NCI-H345 treated with DMSO at 0.1 percent for 48 hours (cell line): ENCODE data around the gene CAMK1D.
"Not testable (repeated sequence)": the region's sequence is repeated elsewhere in the genome, so short reads cannot be mapped to it uniquely, and the experiment has no call there.

ENCODE experiments used
- DNase-seq: peaks from one replicate; lab custom pipeline; 2025; ENCODE audit not compliant: unreplicated experiment; lab: John Stamatoyannopoulos, UW

The CAMK1D gene

DNA sequence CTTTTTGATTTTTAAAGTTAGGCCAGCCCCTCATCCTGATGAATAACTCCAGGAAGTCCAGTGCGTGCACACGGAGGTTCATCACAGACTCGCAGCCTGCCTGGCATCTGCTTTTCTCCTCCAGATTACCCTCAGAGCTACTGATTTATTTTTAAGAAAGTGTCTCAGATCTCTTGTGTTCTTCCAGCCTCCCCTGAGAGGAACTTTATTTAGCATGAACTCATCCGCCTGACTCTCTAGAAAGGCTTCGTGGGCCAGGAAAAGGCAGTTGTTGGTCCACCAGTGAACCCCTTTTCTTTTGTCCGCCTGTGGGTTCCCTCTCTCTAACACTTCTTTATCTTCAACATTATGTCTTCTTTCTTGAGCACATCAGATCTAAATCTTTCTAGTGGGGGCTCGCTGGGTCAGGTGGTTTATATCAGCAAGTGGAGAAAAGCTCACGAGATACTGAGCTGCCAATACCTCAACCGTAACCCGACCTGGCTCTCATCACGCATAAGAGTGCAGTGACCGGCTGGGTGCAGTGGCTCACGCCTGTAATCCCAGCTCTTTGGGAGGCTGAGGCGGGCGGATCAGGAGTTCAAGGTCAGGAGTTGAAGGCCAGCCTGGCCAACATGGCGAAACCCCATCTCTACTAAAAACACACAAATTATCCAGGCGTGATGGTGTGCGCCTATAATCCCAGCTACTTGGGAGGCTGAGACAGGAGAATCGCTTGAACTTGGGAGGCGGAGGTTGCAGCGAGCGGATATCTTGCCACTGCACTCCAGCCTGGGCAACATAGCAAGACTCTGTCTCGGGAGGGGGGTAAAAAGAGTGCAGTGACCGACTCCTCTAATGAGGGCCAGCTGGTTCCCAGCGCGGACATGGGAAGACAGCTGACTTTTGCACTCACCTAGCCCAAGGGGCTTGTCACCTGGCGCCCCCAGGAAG, 489.9 kb downstream of the CAMK1D start:
- DNase-seq: no peak

DNA sequence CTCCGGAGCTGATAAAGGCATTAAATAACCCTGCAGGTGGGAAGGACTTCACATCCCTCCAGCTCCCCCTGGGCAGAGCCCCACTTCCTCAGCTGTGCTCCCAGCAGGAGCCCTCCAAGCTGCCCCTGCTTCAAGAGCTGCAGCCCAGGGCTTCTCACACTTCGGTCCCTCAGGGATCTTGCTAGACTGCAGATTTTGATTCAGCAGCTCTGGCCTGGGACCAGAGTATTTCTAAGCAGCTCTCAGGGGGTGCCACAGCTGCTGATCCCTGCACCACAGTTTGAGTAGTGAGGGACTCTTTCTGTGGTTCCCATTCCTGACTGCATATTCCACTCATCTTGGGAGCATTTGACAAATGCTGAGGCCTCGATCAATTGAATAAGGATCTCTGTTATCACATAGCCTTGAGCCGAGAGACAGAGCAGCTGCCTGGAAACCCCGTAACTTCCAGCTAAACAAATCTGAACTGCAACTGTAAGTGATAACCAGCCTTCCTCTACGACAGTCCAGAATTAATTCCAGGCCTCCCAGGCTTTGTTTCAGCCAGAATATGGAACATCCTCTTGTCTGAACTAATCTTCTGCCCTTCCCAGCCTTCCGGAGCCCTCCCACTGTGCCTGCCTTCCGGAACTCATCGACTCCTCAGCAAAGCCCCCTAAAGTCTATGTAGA, 490.7 kb downstream of the CAMK1D start:
- no peak for DNase-seq

DNA sequence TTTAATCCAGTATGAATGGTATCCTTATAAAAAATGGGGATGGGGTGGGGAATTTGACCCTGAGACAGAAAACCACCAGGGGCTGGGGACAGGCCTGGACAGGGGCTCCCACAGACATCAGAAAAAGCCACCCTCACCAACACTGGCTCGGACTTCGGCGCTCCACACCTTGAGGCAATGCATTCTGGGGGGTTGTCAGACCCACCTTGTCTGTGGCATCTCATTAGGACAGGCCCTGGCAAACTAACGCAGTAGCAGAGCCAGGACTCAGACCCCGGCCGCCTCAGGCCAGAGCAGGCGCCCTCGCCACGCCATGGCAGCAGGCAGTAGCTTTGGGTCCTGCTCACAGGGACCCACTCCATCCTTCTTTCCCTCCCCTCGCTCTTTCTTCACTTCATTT, 492.1 kb downstream of the CAMK1D start:
- no peak for DNase-seq

DNA sequence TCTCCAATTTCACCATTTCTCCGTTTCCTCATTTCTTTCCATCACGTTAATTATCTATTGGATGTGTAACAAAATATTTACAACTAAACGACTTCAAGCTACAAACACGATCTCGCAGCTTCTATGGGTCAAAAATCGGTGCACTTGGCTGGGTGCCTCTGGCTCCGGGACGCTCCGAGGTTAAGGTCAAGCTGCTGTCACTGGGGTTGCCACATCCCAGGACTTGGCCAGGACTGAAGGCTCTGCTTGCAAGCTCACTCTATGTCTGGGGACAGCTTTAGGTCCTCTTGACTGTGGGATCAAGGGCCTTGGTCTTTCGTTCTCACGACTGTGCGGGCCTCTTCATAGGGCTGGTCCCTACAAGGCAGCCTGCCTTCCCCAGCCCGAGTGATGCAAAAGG, 492.5 kb downstream of the CAMK1D start:
- DNase-seq: no peak

DNA sequence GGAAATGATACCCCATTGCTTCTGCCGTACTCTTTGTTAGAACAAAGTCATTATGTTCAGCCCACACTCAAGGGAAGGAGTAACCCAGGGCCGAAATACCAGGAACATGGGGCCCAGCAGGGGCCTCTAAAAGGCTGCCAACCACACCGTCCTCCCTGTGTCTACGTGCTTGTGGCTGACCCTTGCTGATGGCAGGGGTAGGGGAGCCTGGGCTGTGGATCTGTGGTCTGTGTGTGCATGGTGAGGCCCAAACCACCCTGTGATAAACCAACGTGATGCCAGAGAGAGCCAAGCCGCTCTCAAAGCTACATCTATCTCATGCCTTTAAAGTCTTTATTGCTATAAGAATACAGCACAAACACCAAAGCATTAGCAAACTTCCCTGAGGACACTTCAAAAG, 493.0 kb downstream of the CAMK1D start:
- DNase-seq: no peak

DNA sequence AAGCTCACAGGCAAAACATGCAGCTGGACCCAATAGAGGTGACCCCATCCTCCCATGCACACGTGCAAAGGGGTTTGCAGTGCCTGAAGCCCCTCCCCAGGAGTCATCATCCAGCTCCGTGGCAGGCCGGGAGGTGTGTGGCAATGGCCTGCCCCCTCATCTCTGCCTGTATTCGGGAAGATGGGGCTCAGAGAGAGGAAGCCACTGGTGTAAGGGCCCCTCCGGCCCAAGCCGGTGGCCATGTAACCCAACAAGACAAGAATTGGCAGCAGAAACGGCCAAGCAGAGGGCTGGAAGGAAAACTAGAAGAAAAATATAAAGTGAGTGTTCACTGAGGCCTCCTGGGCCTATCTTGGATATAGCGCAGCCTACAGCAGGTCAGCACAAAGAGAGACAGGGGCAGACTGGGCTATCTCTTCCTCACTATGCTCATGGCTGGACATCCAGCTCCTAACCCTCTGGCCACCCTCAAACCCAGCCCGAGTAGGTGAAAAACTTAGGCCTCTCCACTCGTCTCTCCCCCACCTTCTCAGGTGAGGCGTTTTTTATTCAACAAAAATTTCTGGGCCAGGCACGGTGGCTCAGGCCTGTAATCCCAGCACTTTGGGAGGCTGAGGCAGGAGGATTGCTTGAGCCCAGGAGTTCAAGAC, 494.1 kb downstream of the CAMK1D start:
- no peak for DNase-seq

DNA sequence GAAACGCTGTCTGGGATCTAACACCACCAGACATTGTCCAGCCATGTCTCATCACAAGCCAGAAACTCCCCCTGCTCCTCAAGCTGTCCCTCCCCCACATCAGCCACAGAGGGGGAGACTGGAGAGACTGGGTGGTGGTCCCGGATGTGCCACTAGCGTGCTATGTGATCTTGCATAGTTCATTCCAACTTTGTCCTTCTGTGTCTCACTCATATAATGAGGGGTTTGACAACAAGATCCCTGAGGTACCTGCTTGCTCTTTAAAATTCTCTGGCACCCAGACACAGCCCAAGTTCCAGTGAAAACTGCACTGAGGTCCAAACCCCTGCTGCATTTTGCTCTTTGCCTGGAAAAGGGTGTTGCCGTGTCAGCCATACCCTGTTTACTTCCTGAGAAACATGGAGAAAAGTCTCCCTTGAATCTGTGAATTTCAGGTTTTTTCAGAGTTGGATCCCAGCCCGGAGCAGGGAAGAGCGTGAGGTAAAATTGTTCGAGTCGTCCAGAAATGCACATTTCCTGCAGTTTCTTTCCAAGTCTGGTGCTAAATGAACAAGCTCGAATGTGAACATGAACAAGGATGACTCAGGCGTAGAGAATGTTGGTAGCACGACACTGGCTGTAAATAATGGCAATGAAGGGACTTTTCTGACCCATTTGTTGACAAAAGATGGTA, 495.6 kb downstream of the CAMK1D start:
- DNase-seq: no peak

DNA sequence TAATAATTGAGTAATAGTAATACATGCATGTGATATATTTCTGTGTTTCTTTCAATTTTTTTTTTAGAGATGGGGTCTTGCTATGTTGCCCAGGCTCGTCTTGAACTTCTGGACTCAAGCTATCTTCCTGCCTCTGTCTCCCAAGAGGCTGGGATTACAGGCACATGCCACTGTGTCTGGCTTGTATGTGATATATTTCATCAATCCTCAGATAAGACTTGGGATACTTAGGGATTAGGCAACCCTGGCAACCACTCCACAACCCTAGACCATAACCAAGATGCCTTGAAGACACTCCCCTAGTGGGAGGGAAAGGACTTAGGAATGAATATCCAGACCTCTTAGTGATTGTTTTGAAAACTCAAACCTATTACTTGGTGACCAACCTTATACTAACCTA, 497.4 kb downstream of the CAMK1D start:
- DNase-seq: no peak

DNA sequence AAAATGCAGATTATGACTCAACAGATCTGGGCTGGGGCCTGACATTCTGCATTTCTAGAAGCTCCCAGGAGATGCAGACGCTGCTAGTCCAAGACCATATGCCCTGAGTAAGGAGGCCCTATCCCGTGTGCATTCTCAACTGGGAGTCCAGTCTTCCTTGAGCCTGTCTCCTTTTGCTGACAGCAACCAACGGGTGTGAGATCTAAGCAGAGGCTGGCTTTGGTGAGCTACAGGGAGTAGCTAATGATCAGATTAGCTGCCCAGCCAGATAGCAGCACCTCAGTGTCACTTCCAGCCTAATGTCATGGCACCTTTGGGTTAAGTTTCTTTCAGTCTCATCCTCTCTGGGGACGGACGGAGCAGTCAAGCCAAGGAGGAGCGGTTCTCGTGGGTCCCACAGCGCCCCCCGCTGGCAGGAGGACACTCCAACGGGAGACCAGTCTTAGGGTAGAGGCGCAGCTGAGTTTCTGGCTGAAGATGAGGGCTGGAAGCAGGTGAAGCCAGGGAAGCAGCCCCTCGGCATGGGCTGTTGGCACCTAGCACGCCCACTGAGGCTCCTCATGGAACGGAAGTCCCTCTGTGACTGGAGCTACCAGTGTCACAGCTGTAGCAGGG, 498.1 kb downstream of the CAMK1D start:
- no peak for DNase-seq

DNA sequence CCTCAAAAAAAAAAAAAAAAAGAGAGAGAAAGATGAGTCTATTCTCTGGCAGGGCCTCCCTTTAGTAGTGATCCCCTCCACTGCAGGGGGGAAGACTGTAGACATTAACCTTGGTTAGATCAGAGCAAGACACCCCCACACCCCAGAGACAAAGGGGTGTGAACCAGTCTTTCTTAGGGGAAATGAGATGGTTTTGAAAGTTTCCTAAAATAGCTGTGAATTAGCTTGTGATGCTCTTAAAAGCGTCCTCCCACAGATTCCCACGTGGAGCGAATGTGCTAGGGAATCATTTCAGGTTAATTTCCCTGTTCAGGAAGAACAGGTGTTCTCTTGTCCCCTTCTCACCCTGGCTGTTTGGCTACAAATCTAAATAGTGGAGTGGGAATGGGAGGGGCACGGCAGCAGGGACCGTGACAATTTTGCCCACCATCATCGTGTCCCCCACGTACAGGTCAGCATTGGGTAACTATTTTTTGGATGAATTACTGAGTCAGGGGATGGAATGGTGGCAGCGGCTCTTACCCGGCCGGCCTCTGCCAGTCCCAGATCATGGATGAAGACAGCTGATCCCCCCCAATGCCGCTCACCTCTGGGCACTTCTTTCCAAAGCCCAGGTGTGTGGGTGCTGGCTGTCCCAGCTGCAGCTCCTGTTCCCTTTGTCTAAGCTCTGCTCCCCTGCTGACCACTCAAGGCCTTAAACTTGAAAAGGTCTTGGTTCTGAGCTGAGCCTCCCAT, 499.3 kb downstream of the CAMK1D start:
- DNase-seq: no peak

DNA sequence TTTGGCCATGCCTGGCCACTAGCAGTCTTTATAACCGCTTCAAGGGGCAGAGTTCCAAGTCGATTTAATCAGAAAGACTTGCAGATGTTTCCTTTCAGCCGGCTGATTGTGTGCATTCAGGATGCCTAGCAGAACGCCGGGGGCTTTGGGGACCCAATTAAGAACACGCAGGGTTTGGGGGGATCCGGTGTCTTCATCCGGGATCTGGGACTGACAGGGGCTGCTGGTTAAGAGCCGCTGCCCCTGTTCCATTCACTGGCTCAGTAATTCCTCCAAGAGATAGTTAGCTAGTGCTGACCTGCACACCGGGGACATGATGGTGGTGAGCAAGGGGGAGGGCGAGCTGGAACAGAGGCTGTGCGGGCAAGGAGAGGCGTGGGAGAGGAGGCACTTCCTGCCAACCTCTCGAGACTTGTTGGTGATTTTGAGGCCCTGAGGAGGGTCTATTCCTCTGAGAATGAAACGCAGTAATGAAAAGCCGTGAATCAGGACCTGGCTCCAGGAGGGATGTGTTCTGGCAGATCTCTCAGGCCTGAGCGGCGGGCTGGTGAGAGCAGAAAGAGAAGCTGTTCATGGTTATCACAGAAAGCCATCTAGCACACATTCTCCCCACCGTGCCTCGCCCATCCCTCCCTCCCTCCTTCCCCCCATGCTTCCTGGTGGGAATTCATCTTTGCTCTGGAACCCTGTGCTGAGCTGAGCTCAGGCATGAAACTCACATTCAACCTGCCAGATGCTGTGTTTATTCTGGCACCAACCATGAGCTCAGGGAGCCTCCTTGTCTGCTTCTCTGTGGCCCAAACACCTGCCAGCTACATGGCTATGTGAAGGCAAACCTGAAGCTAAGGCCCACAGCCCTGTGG, 500.2 kb downstream of the CAMK1D start:
- DNase-seq: peak; percentile 64

DNA sequence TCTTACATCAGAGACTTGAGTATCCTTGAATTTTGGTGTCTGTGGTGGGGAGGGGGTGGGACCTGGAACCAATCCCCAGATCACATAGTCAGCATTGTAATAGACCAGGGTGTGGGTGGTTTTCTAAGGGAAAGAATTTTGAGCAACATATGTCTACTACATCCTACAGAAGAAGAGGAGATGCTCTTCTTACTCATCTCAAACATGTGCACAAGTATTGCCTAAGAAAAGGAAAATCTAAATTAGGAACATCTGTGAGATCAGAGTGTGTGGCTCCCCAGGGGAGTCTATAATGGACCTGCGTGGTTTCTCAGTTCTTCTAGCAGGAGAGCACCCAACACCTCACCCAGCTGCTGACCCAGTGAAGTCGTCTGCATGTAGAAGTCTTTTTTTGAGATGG, 503.3 kb downstream of the CAMK1D start:
- DNase-seq: no peak

DNA sequence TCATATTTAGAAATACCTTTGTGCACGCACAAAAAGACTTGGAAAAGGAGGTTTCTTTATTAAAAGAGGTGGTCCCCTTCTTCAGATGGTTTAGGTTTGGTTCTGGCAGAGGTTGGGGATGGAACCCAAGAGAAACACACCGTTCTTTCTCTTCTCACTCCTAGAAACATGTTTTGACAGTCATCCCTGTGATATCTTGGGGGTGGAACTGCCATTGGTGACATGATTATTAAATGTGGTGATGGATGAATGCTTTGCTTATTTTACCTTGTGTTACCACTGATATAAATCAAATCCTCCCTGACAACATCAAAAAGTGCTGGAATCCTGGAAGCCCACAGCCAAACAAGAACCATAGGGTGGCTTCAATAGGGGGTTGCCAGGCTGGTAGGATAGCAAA, 505.6 kb downstream of the CAMK1D start:
- no peak for DNase-seq

DNA sequence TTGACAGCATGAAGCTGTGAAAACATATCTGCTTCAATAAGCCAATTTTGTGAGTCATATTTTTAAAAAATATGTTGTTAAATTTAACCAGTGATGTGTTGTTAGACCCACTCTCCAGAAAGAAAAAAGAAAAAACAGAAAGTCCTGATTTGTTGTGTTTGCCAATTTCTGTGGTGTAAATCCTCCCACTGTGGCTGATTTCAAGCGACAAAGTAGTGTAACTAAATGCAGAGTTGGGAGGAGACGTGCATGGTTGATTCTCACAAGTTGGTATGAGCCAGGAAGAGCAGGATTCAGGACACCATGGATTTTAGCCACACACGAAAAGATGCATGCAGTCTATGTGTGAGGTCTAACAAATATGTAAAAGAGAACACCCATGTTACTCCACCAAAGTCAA, 513.1 kb downstream of the CAMK1D start:
- DNase-seq: no peak

DNA sequence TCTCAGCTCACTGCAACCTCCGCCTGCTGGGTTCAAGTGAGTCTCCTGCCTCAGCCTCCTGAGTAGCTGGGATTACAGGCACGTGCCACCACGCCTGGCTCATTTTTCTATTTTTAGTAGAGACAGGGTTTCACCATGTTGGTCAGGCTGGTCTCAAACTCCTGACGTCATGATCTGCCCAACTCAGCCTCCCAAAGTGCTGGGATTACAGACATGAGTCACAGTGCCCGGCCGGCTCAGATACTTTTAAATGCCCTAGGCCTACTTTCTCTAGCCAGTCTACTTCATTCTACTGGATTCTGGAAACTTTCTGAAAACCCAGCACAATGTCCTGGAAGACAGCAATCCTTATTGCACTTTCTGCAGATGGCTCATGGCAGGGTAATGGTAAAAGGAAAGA, 516.2 kb downstream of the CAMK1D start:
- not testable (repeated sequence) for DNase-seq

DNA sequence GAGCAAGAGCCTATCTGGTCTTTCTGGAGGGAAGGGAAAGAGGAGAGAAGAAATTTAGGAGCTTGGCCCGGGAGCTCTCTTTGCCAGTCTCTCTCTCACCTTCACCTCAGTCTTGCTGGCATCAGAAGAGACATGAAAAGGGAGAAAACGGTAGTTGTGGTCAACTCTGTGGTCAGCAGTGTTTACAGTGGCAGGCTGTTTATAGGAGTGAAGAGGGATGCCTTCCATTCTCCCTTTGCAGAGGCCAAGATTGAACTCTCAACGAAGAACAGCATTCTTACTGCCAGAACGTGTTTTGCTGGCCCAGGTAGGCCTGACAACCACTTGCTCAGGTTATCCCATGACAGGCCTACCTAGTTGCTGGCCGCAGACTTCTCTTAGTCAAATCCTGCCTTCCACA, 518.9 kb downstream of the CAMK1D start:
- DNase-seq: no peak

DNA sequence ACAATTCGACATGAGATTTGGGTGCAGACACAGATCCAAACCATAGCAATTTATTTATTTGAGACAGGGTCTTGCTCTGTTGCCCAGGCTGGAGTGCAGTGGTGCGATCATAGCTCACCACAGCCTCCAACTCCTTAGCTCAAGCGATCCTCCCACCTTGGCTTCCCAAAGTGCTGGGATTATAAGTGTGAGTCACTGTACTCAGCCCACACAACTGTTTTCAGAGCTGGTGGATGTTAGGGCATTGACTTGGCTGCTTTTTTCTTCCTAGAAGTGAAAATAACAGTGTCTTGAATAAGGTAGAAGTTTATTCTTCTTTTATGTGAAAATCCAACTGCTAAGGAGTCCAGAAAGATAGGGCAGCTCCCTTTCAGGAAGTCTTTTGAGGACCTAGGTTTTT, 520.1 kb downstream of the CAMK1D start:
- no peak for DNase-seq

DNA sequence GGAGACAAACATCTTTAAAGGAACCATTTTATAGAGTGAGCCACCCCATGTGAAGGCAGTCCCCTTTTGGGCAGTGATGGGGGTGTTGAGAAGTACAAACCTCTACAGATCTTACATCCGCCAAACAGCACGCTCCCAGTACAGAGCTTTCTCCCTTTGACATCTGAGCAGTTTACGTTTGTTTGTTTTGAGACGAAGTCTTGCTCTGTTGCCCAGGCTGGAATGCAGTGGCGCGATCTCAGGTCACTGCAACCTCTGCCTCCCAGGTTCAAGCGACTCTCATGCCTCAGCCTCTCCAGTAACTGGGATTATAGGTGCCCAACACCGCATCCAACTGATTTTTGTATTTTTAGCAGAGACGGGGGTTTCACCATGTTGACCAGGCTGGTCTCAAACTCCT, 523.2 kb downstream of the CAMK1D start:
- DNase-seq: no peak

DNA sequence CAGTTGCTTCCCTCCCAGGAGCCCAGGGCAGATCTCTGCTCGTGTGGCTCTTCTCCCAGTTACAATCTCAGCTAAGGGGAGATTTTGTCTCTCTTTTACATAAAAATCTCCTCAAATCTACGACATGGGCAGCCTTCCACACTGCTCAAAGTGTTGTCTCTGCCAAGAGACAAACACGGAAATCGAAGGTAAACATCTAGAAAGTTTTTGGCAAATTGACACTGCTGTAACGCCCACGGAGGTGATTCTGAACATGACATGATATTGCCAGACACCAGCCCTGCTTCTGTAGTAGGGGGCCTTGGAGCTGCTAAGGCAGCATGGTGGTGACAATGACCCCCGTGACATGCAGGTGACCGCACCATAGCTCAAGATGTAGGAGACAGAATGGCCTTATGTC, 523.8 kb downstream of the CAMK1D start:
- DNase-seq: no peak
